Neural cell (in vitro differentiated cells): ENCODE data around the gene ME2.

Source experiments
- EP300 ChIP-seq: fragments of 450-650 bp; conservative IDR thresholded peaks from 2 replicates; pipeline ENCODE4 v1.6.1; 2014; ENCODE audit warnings: antibody characterized with exemption, mild to moderate bottlenecking, moderate library complexity; ENCODE audit not compliant: poor library complexity, severe bottlenecking
- EZH2 ChIP-seq: fragments of 200-600, 300-800 bp; shearing (Covaris generic), sonication (generic); IDR thresholded peaks from 2 replicates; pipeline ENCODE4 v1.6.1; 2014; ENCODE audit warnings: antibody characterized with exemption, low read length, borderline replicate concordance, mild to moderate bottlenecking; ENCODE audit not compliant: insufficient read depth, poor library complexity, severe bottlenecking
- POLR2AphosphoS5 ChIP-seq: IDR thresholded peaks from 2 replicates; pipeline ENCODE4 v1.6.1; 2012
- RAD21 ChIP-seq: fragments of 450-650 bp; conservative IDR thresholded peaks from 2 replicates; pipeline ENCODE4 v1.6.1; 2014; ENCODE audit warnings: antibody characterized with exemption, mild to moderate bottlenecking, moderate library complexity
- TAF1 ChIP-seq: IDR thresholded peaks from 2 replicates; pipeline ENCODE4 v1.6.1; 2012; ENCODE audit warnings: low read depth
- TF ChIP-seq, protein P1 (sequence below): fragments of 450-650 bp; IDR thresholded peaks from 2 replicates; pipeline ENCODE4 v1.5.1; 2014; ENCODE audit warnings: antibody characterized with exemption, mild to moderate bottlenecking, moderate library complexity; ENCODE audit not compliant: poor library complexity, severe bottlenecking
- TF ChIP-seq, protein P2 (sequence below): IDR thresholded peaks from 2 replicates; pipeline ENCODE4 v1.6.1; 2012; ENCODE audit warnings: borderline replicate concordance

DNA sequence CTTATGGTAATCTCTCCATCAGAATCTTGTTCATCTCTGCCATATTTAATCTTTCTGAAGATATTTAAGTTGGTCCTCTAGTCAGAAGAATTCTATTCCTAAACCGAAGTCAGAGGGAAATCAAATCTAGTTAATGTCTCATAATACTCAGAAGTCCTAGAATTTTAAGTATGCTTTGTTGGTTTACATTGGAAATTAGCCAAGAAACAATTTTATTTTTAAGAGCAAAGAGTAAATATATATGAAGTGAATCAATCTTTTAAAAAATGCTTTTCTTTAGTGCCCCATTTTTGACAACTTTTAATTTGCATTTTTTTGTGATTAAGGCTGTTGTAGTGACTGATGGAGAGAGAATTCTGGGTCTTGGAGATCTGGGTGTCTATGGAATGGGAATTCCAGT, 38.1 kb downstream of the ME2 start:
- TF ChIP-seq, protein P1, sequence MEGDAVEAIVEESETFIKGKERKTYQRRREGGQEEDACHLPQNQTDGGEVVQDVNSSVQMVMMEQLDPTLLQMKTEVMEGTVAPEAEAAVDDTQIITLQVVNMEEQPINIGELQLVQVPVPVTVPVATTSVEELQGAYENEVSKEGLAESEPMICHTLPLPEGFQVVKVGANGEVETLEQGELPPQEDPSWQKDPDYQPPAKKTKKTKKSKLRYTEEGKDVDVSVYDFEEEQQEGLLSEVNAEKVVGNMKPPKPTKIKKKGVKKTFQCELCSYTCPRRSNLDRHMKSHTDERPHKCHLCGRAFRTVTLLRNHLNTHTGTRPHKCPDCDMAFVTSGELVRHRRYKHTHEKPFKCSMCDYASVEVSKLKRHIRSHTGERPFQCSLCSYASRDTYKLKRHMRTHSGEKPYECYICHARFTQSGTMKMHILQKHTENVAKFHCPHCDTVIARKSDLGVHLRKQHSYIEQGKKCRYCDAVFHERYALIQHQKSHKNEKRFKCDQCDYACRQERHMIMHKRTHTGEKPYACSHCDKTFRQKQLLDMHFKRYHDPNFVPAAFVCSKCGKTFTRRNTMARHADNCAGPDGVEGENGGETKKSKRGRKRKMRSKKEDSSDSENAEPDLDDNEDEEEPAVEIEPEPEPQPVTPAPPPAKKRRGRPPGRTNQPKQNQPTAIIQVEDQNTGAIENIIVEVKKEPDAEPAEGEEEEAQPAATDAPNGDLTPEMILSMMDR, result no peak
- TF ChIP-seq, protein P2, sequence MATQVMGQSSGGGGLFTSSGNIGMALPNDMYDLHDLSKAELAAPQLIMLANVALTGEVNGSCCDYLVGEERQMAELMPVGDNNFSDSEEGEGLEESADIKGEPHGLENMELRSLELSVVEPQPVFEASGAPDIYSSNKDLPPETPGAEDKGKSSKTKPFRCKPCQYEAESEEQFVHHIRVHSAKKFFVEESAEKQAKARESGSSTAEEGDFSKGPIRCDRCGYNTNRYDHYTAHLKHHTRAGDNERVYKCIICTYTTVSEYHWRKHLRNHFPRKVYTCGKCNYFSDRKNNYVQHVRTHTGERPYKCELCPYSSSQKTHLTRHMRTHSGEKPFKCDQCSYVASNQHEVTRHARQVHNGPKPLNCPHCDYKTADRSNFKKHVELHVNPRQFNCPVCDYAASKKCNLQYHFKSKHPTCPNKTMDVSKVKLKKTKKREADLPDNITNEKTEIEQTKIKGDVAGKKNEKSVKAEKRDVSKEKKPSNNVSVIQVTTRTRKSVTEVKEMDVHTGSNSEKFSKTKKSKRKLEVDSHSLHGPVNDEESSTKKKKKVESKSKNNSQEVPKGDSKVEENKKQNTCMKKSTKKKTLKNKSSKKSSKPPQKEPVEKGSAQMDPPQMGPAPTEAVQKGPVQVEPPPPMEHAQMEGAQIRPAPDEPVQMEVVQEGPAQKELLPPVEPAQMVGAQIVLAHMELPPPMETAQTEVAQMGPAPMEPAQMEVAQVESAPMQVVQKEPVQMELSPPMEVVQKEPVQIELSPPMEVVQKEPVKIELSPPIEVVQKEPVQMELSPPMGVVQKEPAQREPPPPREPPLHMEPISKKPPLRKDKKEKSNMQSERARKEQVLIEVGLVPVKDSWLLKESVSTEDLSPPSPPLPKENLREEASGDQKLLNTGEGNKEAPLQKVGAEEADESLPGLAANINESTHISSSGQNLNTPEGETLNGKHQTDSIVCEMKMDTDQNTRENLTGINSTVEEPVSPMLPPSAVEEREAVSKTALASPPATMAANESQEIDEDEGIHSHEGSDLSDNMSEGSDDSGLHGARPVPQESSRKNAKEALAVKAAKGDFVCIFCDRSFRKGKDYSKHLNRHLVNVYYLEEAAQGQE, result no peak
- TF ChIP-seq RAD21 (no peak), EZH2 (no peak), EP300 (no peak), TAF1 (no peak), POLR2AphosphoS5 (no peak)
